ENCODE data around the gene OBSCN.

The OBSCN gene

DNA sequence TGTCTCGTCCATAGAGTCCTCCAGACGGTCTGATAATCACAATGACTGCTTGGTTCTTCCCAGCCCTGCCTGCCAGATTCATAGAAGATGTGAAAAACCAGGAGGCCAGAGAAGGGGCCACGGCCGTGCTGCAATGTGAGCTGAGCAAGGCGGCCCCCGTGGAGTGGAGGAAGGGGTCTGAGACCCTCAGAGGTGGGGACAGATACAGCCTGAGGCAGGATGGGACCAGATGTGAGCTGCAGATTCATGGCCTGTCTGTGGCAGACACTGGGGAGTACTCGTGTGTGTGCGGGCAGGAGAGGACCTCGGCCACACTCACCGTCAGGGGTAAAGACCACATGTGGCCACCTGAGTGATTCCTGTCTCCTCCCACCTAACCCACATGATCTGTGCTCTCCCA is 86.9 kb downstream of the OBSCN start:
- DNase-seq = no peak

DNA sequence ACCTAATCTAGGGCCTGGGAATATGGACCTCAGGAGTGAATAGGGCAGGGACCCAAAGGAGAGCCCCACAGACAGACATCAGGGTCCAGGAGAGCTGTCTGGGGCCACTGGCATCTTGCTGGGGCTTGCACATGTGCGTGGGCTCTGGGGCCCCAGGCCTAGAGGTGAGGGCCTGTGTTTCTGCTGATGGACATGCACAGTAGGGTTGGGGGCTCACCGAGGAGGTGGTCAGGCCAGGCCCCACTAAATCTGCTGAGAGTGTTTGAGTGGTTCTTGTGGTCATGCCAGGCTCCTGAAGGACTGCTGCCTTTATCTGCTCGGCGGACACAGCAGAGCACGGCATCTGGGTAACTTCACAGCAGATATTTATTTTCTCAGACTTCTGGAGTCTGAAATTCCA is 87.4 kb downstream of the OBSCN start:
- DNase-seq = no peak

DNA sequence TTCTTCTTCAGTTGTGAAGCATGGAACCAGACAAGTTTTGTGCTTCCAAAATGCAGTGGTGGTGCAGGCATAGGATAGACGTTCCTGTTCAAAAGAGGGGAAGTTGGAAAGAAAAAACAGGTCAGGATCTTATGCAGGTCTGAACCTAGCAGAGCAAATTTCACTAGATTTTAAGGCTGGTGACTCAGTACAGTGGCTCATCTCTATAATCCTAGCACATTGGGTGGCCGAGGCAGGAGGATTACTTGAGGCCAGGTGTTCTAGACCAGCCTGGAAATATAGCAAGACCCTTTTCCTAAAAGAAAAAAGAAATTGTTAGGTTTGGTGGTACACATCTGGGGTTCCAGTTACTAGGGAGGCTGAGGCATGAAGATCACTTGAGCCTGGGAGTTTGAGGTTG is 88.1 kb downstream of the OBSCN start:
- no peak for DNase-seq

DNA sequence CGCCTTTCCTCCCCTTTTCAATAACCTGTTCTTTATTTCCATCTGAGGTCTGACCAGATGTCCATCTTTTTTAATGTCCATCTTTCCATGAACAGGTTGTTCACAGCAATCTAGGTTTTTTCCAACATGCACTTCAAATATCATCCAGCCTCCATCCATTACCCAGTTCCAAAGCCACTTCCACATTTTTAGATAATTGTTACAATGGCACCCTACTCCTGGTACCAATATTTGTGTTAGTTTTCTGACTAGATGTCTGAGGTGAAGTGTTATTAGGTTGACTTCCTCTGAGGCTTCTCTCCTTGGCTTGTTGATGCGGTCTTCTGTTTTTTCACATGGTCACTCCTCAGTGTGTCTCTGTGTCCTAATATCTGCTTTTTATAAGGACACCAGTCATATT is 89.4 kb downstream of the OBSCN start:
- DNase-seq = no peak

DNA sequence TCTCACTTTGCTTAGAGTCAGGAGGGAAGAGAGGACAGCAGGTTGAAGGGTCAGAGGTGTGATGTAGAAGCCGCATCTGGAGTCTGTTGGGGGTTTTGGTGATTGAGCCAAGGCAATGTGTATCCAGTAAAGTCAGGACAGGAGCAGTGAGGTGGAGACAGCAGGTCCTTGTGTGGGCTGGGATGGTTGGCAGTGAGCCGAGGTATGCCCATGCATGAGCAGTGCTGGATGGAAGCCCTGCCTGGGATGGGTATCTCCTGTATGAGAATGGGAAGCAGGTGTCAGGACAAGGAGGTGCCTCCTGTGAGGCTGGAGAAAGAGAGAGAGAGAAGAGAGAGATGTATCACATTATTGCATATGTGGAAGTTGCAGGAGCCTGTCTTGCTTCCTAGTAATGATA is 90.0 kb downstream of the OBSCN start:
- no peak for DNase-seq

DNA sequence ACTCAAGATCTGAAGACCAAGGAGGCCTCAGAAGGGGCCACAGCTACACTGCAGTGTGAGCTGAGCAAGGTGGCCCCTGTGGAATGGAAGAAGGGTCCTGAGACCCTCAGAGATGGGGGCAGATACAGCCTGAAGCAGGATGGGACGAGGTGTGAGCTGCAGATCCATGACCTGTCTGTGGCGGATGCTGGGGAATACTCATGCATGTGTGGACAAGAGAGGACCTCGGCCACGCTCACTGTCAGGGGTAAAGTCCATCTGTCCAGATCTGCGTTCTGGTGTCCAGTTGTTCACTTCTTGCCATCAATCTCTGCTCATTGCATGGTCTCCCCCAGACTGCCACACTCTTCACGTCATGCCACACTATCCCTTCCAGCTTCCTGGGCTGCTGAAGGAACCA is 90.6 kb downstream of the OBSCN start:
- no peak for DNase-seq

DNA sequence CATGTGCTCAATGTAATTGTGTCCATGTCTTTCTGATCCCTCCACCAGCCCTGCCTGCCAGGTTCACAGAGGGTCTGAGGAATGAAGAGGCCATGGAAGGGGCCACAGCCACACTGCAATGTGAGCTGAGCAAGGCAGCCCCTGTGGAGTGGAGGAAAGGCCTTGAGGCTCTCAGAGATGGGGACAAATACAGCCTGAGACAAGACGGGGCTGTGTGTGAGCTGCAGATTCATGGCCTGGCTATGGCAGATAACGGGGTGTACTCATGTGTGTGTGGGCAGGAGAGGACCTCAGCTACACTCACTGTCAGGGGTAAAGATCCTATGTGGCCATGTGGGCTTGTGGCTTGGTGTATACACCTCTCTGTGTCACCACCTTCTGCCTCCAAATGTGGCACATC is 91.4 kb downstream of the OBSCN start:
- DNase-seq = no peak

DNA sequence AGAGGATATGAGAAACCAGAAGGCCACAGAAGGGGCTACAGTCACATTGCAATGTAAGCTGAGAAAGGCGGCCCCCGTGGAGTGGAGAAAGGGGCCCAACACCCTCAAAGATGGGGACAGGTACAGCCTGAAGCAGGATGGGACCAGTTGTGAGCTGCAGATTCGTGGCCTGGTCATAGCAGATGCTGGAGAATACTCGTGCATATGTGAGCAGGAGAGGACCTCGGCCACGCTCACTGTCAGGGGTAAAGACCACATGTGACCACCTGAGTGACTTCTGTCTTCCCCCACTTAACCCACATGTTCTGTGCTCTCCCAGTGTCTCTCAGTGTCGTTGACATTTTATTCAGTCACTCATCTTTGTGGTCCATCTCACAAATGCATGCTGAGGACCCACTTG is 92.1 kb downstream of the OBSCN start:
- no peak for DNase-seq

DNA sequence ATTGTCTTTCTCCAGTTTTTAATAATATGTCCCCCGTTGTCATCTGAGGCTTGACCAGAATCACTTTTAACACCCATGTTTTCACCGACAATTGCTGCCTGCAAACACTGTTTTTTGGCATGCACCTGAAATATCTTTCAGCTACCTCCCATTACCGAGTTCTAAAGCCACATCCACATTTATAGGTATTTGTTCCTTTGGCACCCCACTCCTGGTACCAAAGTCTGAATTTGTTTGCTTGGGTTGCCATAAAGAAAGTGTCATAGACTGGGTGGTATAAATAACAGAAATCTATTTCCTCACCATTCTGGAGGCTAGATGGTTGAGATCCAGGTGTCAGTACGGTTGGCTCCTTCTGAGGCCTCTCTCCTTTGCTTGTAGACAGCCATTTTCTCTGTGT is 94.2 kb downstream of the OBSCN start:
- DNase-seq = no peak

DNA sequence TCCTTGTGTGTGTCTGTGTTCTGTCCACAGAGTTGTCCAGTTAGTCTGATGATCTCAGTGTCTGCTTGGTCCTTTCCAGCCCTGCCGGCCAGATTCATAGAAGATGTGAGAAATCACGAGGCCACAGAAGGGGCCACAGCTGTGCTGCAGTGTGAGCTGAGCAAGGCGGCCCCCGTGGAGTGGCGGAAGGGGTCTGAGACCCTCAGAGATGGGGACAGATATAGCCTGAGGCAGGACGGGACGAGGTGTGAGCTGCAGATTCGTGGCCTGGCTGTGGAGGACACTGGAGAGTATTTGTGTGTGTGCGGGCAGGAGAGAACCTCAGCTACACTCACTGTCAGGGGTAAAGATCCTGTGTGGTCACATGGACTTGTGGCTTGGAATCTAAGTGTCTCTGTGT is 95.8 kb downstream of the OBSCN start:
- DNase-seq = no peak

DNA sequence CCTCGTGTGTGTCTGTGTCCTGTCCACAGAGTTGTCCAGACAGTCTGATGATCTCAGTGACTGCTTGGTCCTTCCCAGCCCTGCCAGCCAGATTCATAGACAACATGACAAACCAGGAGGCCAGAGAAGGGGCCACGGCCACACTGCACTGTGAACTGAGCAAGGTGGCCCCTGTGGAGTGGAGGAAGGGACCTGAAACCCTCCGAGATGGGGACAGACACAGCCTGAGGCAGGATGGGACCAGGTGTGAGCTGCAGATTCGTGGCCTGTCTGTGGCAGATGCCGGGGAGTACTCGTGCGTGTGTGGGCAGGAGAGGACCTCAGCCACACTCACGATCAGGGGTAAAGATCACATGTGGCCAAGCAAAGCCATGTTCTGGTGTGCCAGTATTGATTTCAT is 96.4 kb downstream of the OBSCN start:
- no peak for DNase-seq

DNA sequence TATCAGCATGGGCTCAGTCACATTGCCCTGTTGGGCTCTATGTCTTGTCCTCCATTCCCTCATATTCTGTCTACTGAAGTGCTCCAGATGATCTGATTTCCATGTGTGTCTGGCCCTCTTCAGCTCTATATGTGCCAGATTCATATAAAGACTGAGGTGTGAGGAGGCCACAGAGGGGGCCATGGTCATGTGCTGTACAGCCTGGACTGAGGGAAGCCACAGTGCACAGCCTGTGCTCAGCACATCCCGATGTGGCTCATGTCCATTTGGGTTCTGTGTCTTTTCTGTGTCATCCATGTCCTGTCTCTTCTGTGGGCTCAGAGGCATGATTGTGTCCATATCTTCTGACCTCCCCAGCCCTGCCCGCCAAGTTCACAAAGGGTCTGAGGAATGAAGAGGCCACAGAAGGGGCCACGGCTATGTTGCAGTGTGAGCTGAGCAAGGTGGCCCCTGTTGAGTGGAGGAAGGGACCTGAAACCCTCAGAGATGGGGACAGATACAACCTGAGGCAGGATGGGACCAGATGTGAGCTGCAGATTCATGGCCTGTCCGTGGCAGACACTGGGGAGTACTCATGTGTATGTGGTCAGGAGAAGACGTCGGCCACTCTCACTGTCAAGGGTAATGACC is 97.0 kb downstream of the OBSCN start:
- no peak for DNase-seq

DNA sequence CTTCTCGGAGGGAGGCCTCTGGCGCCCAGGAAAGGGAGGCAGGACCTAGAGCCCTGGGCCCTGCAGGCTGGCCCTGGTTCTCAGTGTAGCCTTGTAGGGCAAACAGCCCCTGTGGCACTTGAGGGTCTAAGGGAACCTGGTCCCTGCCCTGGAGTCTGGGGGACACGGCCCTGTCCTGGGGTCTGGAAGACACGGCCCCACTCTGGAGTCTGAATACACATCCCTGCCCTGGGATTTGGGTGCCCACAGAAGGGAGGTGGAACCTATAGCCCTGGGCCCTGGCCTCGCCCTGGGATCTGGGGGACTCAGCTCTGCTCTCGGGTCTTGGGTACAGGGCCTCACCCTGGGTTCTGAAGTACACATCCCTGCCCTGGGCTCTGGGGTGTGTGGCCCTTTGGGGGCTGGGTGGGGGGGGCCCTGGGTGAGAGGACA is 97.9 kb downstream of the OBSCN start:
- no peak for DNase-seq

DNA sequence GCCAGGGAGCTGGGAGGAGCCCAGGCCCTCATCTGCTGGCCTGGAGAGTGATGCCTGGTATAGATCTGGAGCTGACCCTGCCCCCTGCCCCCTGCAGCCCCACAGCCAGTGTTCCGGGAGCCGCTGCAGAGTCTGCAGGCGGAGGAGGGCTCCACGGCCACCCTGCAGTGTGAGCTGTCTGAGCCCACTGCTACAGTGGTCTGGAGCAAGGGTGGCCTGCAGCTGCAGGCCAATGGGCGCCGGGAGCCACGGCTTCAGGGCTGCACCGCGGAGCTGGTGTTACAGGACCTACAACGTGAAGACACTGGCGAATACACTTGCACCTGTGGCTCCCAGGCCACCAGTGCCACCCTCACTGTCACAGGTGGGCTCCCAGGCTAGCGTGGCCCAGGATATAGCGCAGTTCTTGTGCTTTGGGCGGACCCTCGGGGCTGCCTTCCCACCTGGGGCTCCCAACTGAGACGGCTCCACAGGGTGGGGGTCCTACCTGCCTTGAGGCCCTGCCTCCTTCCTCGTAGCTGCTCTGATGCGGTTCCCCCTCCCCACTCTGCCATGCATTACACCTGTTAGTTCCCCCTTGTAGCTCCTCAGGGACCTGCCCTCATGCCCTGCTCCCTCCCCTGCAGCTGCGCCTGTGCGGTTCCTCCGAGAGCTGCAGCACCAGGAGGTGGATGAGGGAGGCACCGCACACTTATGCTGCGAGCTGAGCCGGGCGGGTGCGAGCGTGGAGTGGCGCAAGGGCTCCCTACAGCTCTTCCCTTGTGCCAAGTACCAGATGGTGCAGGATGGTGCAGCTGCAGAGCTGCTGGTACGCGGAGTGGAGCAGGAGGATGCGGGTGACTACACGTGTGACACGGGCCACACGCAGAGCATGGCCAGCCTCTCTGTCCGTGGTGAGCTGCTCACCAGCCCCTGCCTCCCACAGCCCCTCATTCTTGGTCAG is 98.7 kb downstream of the OBSCN start:
- DNase-seq = no peak

DNA sequence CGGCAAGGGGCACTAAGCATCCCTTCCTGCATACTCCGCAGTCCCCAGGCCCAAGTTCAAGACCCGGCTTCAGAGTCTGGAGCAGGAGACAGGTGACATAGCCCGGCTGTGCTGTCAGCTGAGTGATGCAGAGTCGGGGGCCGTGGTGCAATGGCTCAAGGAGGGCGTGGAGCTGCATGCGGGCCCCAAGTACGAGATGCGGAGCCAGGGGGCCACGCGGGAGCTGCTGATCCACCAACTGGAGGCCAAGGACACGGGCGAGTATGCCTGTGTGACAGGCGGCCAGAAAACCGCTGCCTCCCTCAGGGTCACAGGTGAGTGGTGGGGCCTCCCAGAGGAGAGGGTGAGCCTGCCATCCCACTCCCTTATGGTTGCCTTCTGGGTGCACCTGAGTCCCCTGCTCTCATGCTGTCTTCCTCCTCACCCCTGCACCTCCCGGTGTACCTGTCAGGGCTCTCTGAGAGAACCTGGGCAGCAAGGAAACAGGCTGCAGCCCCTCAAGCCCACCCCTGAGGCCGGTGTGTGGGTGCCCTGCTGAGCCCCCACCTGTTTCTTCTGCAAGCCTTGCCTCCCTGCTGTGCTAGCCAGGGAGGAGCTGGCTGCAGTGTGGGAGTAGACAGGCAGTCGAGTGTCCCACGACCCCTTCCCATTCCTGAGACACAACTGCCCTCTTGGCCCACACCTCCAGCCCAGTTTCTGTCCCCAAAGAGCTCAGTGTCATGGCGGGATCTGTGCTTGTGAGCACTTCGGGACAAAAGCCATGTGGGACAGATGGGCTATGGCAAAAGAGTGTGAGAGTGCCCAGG is 99.6 kb downstream of the OBSCN start:
- no peak for DNase-seq

DNA sequence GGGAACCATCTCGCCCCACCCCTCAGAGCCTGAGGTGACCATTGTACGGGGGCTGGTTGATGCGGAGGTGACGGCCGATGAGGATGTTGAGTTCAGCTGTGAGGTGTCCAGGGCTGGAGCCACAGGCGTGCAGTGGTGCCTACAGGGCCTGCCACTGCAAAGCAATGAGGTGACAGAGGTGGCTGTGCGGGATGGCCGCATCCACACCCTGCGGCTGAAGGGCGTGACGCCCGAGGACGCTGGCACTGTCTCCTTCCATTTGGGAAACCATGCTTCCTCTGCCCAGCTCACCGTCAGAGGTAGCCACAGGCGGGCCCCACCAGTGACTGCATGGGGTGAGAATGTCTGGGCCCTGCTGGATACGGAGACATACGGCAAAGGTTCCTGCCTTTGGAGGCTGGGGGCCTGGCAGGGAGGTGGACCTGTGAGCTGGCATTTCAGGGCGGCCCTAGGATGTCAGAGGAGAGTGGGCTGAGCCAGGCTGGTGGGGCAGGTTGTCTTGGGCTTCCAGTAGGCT is 100.3 kb downstream of the OBSCN start:
- no peak for DNase-seq

DNA sequence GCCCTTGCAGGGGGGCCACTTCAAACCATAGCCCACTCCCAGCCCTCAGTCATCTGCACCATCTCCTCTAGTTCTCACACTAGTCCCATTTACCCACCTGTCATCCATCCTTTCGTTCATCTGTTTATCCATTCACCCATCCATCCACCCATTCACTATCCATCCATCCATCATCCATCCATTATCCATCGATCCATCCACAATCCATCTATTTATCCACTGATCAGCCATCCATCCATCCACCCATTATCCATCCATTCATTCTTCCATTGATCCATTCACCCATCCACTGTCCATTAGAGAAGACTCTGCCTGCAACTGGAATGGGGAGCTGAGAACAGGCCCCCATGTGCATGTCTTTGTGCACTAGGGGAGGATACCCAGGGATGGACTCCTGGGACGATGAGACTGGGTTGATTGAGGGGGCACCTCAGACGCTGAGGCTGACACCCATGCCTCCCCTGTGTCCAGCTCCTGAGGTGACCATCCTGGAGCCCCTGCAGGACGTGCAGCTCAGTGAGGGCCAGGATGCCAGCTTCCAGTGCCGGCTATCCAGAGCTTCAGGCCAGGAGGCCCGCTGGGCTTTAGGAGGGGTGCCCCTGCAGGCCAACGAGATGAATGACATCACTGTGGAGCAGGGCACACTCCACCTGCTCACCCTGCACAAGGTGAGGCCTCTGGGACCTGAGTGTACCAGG is 100.9 kb downstream of the OBSCN start:
- no peak for DNase-seq

DNA sequence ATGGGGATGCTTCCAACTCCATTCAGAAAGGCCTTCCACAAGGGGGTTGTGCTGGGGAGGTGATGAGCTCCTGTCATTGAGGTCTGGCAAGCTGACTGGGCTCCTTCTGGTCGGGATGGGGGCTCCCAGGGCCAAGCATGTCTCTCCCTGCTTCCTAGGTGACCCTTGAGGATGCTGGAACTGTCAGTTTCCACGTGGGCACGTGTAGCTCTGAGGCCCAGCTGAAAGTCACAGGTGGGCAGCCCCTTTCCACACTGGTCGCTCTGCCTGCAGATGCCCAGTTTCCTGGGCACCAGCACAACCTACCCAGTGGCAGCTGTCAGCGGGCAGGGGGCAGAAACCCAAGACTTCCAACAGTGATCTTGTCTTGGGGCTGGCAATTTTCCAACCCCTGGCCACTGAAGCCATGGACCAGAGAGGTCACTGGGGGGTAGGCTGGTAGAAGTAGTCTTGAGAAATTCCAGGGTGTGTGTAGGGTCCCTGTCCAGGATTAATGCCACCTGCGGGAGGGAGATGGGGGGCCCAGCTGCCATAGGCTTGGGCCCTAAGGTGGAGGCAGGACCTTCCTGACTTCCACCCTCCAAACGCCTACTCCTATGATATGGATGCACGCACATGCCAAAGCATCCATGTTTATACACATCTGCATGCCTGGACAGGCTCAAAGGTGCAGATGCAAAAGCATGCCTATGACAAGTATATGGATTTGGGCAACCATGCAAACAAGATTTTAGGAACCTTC is 101.7 kb downstream of the OBSCN start:
- no peak for DNase-seq

DNA sequence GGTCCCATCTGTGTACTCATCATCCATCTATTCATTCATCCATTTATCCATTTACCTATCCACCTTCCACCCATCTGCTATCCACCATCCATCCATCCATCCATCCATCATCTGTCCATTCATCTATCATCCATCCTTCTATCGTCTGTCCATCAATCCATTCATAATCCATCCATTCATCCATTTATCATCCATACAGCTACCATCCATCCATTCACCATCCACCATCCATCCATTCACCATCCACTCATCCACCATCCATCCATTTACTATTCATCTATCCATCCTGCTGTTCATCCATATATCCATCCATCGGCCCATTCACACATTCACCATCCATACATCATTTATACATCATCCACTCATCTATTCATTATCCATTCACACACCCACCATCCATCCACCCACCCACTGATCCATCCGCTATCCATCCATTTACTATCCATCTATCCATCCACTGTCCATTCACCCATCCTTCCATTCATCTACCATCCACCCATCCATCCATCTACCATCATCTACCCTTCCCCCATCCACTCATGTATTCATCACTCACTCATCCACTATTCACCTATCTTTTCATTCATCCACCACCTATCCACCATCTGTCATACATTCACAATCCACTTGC is 102.4 kb downstream of the OBSCN start:
- DNase-seq = no peak

DNA sequence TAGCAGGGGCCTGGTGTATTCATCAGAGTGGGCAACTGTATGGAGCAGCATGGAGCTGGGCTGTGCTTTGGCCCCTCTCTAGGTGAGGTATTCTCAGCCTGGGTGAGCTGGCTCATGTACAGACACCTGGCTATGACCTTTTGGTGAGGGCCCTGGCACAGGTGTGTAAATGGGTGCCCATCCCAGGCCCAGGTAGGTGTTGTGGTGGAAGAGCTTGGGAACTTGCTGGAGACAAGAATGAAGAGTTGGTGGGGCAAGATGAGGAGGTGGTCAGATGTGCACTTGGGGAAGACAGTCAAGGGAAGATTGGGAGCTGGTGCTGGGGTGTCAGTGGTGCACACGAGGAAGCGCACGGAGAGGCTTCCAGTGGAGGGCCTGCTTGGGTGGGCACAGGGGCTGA is 103.2 kb downstream of the OBSCN start:
- no peak for DNase-seq

DNA sequence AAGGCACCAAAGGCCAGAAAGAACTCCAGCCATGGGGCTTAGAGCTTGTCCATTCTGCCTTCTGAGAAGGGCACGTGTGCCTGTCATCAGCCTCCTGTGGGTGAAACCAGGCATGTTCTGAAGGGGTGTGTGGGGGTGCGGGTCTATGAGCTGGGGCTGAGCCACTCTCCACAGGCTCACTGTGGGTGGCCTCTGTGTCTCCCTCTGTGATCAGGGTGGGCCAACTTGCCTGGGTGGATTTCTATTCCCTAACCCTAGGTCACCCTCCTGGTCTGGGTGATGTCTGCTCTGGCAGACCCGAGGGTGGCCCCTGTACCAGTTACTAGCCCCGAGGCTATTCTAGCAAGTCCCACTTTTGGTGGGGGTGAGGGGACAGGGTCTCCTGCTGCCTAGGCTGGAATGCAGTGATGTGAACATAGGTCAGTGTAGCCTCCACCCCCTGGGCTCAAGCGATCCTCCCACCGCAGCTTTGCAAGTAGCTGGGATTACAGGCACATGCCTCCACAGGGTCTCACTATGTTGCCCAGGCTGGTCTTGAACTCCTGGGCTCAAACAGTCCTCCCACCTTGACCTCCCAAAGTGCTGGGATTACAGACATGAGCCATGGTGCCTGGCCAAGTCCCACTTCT is 104.4 kb downstream of the OBSCN start:
- no peak for DNase-seq
